Measurements from ENCODE around the gene OBP2A.
"Not testable (repeated sequence)": the region's sequence is repeated elsewhere in the genome, so short reads cannot be mapped to it uniquely, and the experiment has no call there.

The OBP2A gene

DNA sequence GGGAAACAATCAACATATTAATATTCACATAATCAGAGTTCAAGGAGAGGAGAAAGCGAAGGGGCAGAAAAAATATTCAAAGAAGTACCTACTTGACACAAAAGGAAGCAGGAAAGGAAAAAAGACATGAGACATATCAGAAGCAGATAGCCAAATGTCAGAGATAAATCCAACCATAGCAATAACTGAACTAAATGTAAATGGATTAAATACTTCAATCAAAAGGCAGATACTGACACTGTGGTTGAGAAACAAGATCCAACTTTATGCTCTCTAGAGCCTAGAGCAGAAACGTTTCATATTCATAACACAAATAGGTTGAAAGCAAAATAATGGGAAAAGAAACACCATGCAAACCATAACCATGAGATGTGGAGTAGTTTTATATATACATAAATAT is 36.5 kb upstream of the OBP2A start:
- H3K4me3 ChIP-seq (ENCODE audit: low read depth, low read length): no peak overlapping the region

GRCh38 chr9:135512241-135512603 is 33.7 kb upstream of the OBP2A start:
- H3K4me3 ChIP-seq (ENCODE audit: low read depth, low read length): no peak overlapping the region

DNA sequence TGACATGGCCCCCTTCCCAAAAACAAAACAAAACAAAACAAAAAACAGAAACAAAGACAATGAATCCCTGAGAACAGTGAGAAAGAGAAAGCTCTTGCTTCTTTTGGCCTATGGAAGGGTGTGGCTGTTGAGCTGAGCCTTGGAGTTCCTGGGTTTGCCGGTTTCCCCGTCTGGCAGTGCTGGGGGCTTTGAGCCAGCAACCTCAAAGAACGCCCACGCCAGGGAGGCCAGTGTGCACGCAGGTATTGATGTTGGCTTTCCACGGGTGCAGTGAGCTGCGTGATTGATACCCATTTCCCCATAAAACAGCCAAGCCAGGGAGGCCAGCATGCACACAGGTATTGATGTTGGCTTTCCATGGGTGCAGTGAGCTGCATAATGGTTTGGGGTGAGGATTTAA is 33.0 kb upstream of the OBP2A start:
- H3K4me3 ChIP-seq (ENCODE audit: low read depth, low read length): no peak overlapping the region

- no peak overlapping the region for H3K4me3 ChIP-seq (ENCODE audit: low read depth, low read length)
Observed at GRCh38 chr9:135513351-135513846, 32.5 kb upstream of the OBP2A start.

DNA sequence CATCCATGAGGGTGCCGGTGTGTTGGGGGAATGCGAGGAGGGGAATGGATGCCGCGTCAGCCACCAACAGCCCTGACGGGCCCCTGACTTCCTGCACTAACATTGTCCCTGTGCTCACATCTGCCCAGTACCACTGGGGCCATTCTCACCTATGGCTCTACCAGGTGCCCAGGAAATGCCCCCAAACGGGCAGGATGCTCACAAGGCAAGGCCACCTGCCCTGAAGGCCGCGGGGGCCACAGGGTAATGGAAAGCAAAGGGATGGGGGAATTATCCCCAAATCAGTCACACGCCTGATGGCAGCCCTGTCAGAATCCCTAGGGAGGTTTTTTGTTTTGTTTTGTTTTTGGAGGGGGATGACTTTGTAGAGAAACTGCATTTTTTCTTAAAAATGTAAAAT is 32.0 kb upstream of the OBP2A start:
- H3K4me3 ChIP-seq (ENCODE audit: low read depth, low read length): not testable (repeated sequence)

GRCh38 chr9:135514342-135515082 is 31.4 kb upstream of the OBP2A start:
- no peak overlapping the region for H3K4me3 ChIP-seq (ENCODE audit: low read depth, low read length)

DNA sequence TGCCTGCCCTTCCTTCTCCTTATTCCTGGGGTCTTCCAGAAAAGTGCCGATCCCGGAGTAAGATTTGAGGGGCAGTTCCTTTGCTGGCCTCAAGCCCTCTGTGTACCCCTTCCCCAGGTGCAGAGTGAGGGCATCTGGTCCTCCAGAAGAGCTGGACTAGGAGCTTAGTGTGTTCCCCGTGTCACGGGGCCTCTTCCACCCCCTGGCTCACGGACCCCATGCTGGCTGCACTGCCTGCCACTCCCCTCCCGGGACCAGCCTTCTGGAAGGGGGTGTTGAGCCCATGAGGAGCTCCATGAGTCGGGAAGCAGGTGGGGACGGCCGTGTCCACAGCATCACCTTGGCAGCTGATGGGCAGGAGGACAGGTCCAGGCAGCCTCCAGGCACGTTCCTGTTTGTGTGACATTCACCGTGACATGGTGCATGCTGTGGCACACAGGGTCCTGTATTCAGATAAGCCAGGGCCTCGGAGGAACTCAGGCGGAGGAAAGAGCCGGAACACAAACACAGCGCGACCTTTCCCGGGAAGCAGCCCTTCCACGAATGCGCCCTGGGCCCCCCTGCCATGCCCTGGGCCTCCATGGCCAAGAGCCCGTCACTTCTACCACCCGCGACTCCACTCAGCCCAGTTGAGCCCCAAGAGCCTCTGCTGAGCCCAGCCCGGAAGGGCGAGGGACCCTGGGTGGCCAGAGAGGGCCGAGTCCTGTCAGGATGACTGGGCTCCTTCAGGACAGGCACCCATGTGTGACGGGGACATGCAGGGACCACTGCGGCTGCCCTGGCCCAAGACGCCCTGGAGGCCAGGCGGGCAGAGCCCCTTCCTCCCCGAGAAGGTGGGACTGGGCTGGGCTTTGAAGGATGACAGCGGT is 30.6 kb upstream of the OBP2A start:
- H3K4me3 ChIP-seq (ENCODE audit: low read depth, low read length): no peak overlapping the region

GRCh38 chr9:135516132-135516860 is 29.6 kb upstream of the OBP2A start:
- H3K4me3 ChIP-seq (ENCODE audit: low read depth, low read length): no peak overlapping the region

DNA sequence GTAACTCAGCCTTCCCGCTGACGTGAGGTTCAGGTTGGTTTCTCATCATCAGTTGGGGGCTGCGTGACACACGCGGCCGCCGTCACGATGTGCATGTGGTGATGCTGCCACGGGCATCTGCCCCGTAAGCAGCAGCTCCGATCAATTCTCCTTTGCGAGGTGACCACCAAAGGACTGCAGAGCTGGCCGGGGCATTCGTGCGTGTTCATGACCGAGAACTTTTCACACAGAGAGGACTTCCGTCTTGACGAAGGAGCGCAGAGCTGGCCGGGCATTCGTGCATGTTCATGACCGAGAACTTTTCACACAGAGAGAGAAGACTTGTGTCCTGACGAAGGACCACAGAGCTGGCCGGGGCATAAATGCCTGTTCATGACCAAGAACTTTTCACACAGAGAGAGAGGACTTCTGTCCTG is 28.5 kb upstream of the OBP2A start:
- no peak overlapping the region for H3K4me3 ChIP-seq (ENCODE audit: low read depth, low read length)

DNA sequence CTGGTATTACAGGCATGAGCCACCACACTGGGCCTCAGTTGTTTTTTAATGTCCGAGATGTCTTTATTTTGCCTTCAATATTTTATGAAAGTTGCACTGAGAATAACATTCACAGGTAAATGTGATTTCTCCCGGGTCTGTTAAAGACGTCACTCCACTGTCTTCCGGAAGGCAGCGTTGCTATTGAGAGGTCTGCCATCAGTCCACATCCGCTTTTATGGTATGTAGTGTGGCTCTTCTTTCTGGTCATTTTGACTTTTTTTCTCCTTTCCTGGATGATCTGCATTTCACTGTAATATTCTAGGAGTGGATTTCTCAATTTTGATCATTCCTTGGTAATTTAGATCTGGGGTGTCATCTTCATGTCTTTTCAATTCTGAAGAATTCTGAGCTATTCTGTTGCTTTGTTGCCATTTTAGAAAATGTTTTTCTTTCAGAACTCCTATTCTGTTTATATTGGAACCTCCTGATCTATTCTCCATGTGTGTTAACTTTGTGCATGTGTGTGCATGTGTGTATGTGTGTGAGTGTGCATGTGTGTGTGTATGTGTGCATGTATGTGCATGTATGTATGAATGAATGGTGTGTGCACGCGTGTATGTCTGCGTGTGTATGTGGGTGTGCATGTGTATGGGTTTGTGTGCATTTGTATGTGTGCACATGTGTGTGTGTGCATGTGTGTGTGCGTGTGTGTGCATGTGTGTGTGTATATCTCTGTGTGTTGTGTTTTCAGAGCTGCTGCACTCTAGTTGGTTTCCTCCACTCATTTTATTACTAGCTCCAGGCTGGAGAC is 26.6 kb upstream of the OBP2A start:
- H3K4me3 ChIP-seq (ENCODE audit: low read depth, low read length): no peak overlapping the region

- H3K4me3 ChIP-seq (ENCODE audit: low read depth, low read length): no peak within 1 kb of the TSS
Observed at GRCh38 chr9:135520916-135521607, 24.9 kb upstream of the OBP2A start, which contains the start of gene LCN1. LCN1 (plus strand) TSS chr9:135521440; CDS start chr9:135521498, 58 bp downstream.

DNA sequence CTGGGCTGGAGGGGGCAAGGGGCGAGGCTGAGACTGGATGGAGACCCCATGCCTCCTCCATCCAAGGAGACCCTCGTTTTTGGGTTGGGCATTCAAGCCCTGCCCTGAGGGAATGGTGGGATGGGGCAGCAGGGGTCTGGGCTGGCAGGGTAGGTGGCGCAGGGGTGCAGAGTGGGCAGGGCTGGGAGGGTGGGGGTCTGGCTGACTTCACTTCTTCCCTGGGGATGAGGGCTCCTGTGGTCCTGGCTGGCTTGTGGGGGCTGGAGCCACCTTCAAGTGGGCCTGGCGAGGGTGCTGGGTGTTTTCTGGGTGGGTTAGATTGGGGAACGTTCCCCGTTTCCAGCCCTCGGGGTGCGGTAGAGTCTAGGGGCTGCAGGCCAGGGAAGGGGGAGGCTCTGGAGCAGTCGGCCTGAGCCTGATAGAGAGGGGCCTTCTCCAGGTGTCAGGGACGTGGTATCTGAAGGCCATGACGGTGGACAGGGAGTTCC is 24.3 kb upstream of the OBP2A start:
- H3K4me3 ChIP-seq (ENCODE audit: low read depth, low read length): no peak overlapping the region

DNA sequence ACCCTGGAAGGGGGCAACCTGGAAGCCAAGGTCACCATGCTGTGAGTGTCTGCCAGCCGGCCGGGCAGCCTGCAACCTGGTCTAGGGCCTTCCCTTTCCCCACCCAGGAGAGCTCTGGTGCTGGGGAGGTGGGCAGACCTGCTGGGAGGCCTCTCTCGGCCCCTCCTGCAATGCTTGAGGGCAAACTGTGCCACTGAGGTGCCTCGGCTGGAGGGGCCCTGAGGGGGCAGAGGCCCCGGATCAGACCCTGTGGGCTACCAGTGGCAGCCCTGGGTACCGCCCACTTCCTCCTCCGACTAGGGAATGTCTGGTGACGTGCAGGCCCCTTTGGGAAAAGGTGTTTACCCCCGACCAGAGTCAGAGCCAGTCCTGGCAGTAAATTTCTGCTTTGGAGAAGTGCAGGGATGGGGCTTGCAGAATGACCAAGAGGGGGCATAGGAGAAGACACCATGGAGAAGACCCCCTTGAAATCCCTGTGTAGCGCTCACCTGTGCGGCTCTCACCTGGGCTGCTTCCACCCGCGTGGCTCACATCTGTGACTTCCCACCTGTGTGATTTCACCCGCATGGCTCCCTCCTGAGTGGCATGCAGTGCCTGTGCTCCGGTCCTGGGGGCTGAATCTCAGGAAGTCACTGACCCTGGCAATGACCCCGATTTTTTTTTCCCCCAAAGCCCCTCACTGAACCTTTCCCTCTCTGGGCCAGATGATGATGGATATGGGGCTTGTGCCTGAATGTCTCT is 23.6 kb upstream of the OBP2A start:
- H3K4me3 ChIP-seq (ENCODE audit: low read depth, low read length): no peak overlapping the region

GRCh38 chr9:135522931-135523330 is 23.0 kb upstream of the OBP2A start:
- no peak overlapping the region for H3K4me3 ChIP-seq (ENCODE audit: low read depth, low read length)

- no peak overlapping the region for H3K4me3 ChIP-seq (ENCODE audit: low read depth, low read length)
Observed at GRCh38 chr9:135523521-135524129, 22.3 kb upstream of the OBP2A start.

GRCh38 chr9:135524130-135524861 is 21.6 kb upstream of the OBP2A start:
- H3K4me3 ChIP-seq (ENCODE audit: low read depth, low read length): no peak overlapping the region

DNA sequence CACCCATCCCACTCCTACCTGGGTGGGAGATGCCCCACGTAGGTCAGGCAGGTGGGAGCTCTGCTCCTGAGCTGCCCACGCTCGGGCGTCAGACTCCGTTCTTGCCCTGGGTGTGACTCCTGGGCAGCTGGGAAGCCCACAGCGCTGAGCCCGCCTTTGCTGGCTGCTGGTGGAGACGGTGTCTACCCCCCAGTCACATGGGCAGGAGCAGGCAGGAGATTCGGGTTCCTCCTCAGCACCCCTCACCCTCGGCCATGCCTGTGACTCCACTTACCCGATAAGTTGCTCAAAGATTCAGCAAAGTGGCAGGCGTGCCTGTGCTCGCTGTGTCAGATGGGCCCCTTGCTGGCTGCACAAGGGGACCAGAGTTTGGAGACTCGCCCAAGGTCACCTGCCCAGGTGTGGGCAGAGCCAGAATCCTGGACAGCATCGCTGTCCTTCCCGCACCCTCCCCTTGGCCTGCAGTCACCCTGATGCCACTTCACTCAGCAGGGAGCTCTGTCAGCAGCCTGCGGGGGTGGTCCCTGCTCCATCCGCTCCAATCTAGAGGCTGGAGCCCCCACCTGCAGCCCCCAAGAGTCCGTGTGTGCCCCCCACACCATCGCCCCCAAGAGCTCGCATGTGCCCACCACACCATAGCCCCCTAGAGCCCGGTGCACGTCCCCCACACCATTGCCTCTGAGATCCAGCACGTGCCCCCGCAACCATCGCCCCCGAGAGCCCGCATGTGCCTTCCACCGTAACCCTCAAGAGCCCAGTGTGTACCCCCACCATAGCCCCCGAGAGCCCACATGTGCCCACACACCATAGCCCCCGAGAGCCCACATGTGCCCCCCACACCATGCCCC is 20.5 kb upstream of the OBP2A start:
- H3K4me3 ChIP-seq (ENCODE audit: low read depth, low read length): no peak overlapping the region

All from iPS-11a (cell line).